ENCODE measurements around the gene INPP5A.
"Not testable (repeated sequence)": the region's sequence is repeated elsewhere in the genome, so short reads cannot be mapped to it uniquely, and the experiment has no call there.

The INPP5A gene

DNA sequence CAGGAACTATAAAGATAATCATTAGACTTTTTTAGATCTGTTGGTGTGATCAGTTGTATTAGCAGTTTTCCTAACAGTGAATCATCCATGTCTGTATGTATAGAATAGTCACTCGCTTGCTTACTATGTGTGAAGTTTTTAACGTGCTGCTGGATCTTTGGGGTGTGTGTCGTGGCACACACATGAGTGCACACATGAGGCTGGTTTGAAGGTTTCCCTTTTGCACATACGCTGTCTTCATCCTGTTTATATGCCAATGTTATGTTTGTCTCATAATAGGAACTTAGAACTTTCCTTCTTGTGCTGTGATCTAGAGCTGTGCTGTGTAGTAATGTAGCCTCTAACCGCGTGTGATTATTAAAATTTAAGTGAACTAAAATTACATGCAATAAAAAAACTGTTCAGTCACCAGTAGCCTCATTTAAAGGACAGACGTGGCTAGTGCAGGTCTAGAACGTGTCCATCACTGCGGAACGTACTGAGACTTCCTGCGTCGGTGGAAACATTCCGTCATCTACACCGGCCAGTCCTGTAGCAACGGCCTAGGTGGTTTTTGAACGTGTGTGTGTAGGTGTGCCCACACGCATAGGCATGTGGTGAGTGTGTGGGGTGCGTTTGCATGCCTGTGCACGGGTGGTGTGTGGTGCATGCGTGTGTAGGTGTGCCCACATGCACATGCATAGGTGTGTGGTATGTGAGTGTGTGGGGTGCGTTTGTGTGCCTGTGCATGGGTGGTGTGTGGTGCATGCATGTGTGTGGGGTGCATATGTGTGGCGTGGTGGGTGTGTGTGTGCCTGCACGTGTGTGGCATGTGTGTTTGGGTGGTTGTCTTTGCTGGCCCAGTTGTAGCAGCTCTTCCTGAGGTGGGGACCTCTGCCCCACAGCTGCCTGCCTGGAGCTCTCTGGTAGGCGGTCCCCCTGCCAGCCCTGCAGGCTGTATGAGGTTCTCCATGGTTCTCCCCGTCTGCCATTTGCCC lies 56.6 kb downstream of the INPP5A start:
- DNase-seq = no peak

- no peak for DNase-seq
Measured at GRCh38 chr10:132595021-132595420, 57.4 kb downstream of the INPP5A start.

GRCh38 chr10:132595854-132596253 lies 58.3 kb downstream of the INPP5A start:
- DNase-seq = no peak

GRCh38 chr10:132596742-132597279 lies 59.2 kb downstream of the INPP5A start:
- DNase-seq = no peak

DNA sequence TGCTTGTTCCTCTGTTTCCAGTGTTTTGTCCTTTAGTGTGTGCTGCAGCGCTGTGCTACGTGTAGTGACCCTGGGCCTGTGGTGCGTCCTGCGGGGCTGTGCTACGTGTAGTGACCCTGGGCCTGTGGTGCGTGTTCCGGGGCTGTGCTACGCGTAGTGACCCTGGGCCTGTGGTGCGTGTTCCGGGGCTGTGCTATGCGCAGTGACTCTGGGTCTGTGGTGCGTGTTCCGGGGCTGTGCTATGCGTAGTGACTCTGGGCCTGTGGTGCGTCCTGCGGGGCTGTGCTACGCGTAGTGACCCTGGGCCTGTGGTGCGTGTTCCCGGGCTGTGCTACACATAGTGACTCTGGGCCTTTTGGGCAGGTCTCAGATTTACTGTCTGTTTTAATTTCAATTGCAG lies 60.1 kb downstream of the INPP5A start:
- DNase-seq = no peak

DNA sequence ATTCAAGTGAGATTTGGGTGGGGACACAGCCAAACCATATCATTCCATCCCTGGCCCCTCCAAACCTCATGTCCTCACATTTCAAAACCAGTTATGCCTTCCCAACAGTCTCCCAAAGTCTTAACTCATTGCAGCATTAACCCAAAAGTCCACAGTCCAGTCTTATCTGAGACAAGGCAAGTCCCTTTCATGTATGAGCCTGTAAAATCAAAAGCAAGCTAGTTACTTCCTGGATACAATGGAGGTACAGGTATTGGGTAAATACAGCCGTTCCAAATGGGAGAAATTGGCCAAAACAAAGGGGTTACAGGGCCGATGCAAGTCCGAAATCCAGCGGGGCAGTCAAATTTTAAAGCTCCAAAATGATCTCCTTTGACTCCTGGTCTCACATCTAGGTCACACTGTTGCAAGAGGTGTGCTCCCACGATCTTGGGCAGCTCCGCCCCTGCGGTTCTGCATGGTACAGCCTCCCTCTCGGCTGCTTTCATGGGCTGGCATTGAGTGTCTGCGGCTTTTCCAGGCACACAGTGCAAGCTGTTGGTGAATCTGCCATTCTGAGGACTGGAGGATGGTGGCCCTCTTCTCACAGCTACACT lies 61.5 kb downstream of the INPP5A start:
- not testable (repeated sequence) for DNase-seq

DNA sequence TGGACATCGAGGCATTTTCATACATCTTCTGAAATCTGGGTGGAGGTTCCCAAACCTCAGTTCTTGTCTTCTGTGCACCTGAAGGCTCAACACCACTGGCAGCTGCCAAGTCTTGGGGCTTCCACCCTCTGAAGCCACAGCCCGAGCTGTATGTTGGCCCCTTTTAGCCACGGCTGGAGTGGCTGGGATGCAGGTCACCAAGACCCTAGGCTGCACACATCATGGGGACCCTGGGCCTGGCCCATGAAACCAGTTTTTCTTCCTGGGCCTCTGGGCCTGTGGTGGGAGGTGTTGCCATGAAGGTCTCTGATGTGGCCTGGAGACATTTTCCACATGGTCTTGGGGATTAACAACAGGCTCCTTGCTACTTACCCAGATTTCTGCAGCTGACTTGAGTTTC lies 62.1 kb downstream of the INPP5A start:
- no peak for DNase-seq

DNA sequence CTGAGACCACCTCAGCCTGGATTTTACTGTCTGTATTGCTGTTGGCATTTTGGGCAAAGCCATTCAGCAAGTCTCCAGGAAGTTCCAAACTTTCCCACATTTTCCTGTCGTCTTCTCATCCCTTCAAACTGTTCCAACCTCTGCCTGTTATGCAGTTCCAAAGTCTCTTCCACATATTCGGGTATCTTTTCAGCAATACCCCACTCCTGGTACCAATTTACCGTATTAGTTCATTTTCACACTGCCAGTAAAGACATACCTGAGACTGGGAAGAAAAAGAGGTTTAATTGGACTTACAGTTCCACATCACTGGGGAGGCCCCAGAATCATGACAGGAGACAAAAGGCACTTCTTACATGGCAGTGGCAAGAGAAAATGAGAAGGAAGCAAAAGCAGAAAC lies 62.8 kb downstream of the INPP5A start:
- no peak for DNase-seq

DNA sequence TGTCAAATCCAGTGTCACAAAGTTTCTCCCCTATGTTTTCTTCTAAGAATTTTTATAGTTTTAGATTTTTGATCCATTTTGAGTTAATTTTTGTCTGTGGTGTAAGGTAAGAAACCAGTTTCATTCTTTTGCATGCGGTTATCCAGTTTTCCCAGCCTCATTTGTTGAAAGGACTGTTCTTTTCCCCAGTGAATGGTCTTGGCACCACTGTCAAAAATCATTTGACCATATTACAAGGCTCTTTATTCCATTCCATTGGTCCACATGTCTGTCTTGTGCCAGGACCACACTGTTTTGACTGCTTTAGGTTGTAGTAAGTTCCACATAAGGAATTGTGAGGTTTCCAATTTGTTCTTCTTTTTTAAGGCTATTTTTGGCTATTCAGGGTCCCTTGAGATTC lies 64.0 kb downstream of the INPP5A start:
- DNase-seq = no peak

GRCh38 chr10:132602614-132603013 lies 65.0 kb downstream of the INPP5A start:
- DNase-seq = no peak

GRCh38 chr10:132603851-132604533 lies 66.4 kb downstream of the INPP5A start:
- DNase-seq = no peak

GRCh38 chr10:132604686-132605085 lies 67.1 kb downstream of the INPP5A start:
- no peak for DNase-seq

GRCh38 chr10:132605390-132605789 lies 67.8 kb downstream of the INPP5A start:
- DNase-seq = no peak

- DNase-seq = no peak
Measured at GRCh38 chr10:132606031-132606491, 68.5 kb downstream of the INPP5A start.

- DNase-seq = peak; percentile 68
Measured at GRCh38 chr10:132606536-132607316, 69.1 kb downstream of the INPP5A start.

GRCh38 chr10:132607491-132607890 lies 69.9 kb downstream of the INPP5A start:
- DNase-seq = no peak

DNA sequence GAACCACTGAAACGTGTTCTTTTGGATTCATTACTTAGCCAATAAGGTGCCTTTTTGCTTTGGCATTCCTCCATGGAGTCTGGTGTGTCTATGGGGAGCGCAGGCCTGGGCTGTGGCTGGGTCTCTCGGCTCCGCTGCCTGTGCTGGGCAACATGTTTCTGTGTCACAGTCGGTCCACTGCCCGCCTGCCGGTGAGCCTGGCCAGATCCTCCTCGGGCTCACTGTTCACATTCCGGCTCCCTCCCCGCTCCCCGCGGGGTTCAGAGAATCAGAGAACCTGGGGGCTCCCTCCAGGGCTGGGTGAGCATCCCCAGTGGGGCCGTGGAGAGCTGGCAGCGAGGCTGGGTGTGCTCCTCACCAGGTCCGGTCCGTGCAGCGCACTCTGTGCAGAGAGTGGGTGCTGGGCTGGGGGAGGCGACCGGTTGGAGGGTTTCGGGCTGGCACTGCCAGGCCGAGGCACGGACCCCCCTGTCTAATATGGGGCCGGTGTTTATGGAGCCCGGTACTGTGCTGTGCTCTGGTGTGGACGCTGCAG lies 70.4 kb downstream of the INPP5A start:
- DNase-seq = no peak

DNA sequence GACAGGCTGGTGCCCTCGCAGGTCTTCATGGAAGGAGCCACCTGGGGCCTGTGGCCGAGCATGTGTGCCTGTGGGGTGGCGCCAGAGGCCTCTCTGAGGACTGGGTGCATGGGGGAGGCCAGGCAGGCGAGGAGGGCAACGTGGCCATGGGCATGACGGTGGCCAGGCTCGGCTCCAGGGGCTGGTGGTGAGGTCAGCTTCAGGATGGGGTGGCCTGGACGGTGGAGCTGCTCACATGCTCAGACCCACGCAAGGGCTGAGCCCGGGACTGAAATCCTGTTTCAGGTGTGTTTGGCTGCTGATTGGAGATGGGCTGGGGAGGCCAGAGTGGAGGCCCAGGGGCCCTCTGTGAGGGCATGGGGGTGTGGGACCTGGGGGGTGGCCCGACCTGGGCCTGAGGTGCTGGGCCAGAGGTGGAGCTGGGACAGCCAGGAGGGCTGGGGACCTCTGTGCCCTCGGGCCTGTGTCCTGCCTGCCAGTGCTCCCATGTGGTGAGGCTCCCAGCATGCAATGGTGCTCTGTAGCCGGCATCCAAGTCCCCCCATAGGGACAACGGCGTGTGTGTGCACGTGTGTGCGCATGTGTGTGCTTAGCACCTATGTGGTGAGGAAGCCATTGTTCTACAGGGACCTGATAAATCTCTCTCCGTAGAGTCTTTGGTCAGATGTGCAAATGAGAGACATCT lies 71.1 kb downstream of the INPP5A start:
- DNase-seq = no peak

- DNase-seq = no peak
Measured at GRCh38 chr10:132609211-132609610, 71.6 kb downstream of the INPP5A start.

GRCh38 chr10:132610071-132610701 lies 72.6 kb downstream of the INPP5A start:
- no peak for DNase-seq
